Thyroid gland (tissue), 4 donors: ENCODE measurements around the gene PARL.

Experiments used
- POLR2A ChIP-seq, 2 donors: fragments of 450-650 bp; IDR thresholded peaks; one replicate each; pipeline ENCODE4 v1.6.1; 2017; ENCODE audit warnings: antibody characterized with exemption in 2 of 2, mild to moderate bottlenecking in 2 of 2, moderate library complexity in 1 of 2
- TF ChIP-seq, protein P1 (sequence below), 6 experiments: fragments of 200-600 bp in 3 of 6; fragments of 450-650 bp in 3 of 6; sonication (generic) in 3 of 6; IDR thresholded peaks; one replicate each; pipeline ENCODE4 v1.5.1; 2016 to 2019; ENCODE audit warnings: antibody characterized with exemption in 6 of 6, mild to moderate bottlenecking in 2 of 6, inconsistent platforms in 1 of 6, moderate library complexity in 1 of 6

DNA sequence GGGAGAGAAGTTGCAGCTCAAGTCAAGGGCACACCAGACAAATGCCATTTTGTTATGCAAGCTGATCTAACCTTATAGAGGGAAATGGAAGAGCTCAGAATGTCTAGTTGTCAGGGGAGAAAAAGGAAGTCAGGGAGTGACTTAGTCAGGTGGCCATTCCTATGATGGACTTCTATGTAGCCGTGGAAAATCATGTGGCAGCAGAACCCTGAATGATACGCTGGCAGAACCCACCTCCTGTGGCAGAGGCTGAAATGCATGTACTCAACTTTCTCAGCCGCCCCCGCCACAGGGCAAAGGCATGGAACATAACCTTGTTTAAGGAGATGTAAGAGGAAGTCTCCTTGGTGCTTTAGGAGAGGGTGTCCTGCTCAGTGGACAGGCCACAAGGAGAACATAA is 37.7 kb upstream of the PARL start:
- TF ChIP-seq, protein P1, sequence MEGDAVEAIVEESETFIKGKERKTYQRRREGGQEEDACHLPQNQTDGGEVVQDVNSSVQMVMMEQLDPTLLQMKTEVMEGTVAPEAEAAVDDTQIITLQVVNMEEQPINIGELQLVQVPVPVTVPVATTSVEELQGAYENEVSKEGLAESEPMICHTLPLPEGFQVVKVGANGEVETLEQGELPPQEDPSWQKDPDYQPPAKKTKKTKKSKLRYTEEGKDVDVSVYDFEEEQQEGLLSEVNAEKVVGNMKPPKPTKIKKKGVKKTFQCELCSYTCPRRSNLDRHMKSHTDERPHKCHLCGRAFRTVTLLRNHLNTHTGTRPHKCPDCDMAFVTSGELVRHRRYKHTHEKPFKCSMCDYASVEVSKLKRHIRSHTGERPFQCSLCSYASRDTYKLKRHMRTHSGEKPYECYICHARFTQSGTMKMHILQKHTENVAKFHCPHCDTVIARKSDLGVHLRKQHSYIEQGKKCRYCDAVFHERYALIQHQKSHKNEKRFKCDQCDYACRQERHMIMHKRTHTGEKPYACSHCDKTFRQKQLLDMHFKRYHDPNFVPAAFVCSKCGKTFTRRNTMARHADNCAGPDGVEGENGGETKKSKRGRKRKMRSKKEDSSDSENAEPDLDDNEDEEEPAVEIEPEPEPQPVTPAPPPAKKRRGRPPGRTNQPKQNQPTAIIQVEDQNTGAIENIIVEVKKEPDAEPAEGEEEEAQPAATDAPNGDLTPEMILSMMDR (IDR thresholded peaks at IDR 0.05) = no peak
- no peak for TF ChIP-seq POLR2A (IDR thresholded peaks at IDR 0.05)
